Measurements from ENCODE around the gene GRIK4.

The GRIK4 gene

GRCh38 chr11:120682332-120682649, 170.7 kb downstream of the GRIK4 start:
- no peak for DNase-seq

GRCh38 chr11:120682866-120683265, 171.3 kb downstream of the GRIK4 start:
- DNase-seq, result no peak

GRCh38 chr11:120686516-120686915, 175.0 kb downstream of the GRIK4 start:
- no peak for DNase-seq

GRCh38 chr11:120688163-120688562, 176.6 kb downstream of the GRIK4 start:
- DNase-seq, result no peak

GRCh38 chr11:120689596-120690275, 178.2 kb downstream of the GRIK4 start:
- DNase-seq, result no peak

- DNase-seq, result no peak
Measured at GRCh38 chr11:120690406-120690805, 178.9 kb downstream of the GRIK4 start.

- no peak for DNase-seq
Measured at GRCh38 chr11:120694726-120695125, 183.2 kb downstream of the GRIK4 start.

GRCh38 chr11:120695426-120695825, 183.9 kb downstream of the GRIK4 start:
- no peak for DNase-seq

GRCh38 chr11:120695939-120696338, 184.4 kb downstream of the GRIK4 start:
- no peak for DNase-seq

- DNase-seq, result no peak
Measured at GRCh38 chr11:120696597-120697218, 185.2 kb downstream of the GRIK4 start.

- no peak for DNase-seq
Measured at GRCh38 chr11:120698918-120699317, 187.4 kb downstream of the GRIK4 start.

GRCh38 chr11:120702656-120703055, 191.1 kb downstream of the GRIK4 start:
- DNase-seq, result no peak

GRCh38 chr11:120703358-120704152, 192.0 kb downstream of the GRIK4 start:
- DNase-seq, result no peak

GRCh38 chr11:120704256-120704750, 192.8 kb downstream of the GRIK4 start:
- no peak for DNase-seq

GRCh38 chr11:120706257-120706656, 194.7 kb downstream of the GRIK4 start:
- DNase-seq, result no peak

- no peak for DNase-seq
Measured at GRCh38 chr11:120707098-120707497, 195.6 kb downstream of the GRIK4 start.

GRCh38 chr11:120707663-120708062, 196.1 kb downstream of the GRIK4 start:
- DNase-seq, result no peak

GRCh38 chr11:120708511-120709183, 197.1 kb downstream of the GRIK4 start:
- no peak for DNase-seq

GRCh38 chr11:120709808-120710207, 198.3 kb downstream of the GRIK4 start:
- DNase-seq, result no peak

GRCh38 chr11:120710354-120711131, 199.0 kb downstream of the GRIK4 start:
- DNase-seq, result no peak

- DNase-seq, result no peak
Measured at GRCh38 chr11:120712014-120712413, 200.5 kb downstream of the GRIK4 start.

GRCh38 chr11:120712881-120713280, 201.3 kb downstream of the GRIK4 start:
- no peak for DNase-seq

GRCh38 chr11:120713296-120713695, 201.7 kb downstream of the GRIK4 start:
- DNase-seq, result no peak
